Cardiac atrium fibroblast (primary cell): Measurements from ENCODE around the gene GAS7. TPM values are rescaled to one million over a fixed set of nuclear protein-coding genes. Genes with fewer than 3 reads are reported as not detected.

ENCODE experiments used
- total RNA-seq: library from RNA; depleted of rRNA; stranded (reverse); fragments of >200 nt; gene quantifications from 2 replicates; pipeline ENCODE4 v1.2.3, GENCODE V29; 2015

Gene GAS7
- total RNA-seq: 10.8 and 35.5 TPM in 2 replicates

GRCh38 chr17:10198509-10199249 lies at the start of gene GAS7:
Gene GAS7, minus strand, starts transcription at chr17:10198606.

GRCh38 chr17:9905078-9905415 lies 293.4 kb downstream of the GAS7 start, which contains the start of gene RCVRN:
Gene RCVRN, minus strand, starts transcription at chr17:9905271. Its CDS starts 91 bp downstream, at chr17:9905180.

Other genes starting within 250 kb of the GAS7 start
- 0.16 TPM in 1 of 2 replicates, not detected in the other for gene MYH13, start 174.4 kb upstream of the GAS7 start, total RNA-seq
- gene MYH8, start 223.3 kb upstream of the GAS7 start, total RNA-seq: not detected in 2 replicates